Body of pancreas (tissue), 4 donors: ENCODE measurements around the gene PUS3. TPM values are rescaled to one million over a fixed set of nuclear protein-coding genes. Genes with fewer than 3 reads are reported as not detected.

ENCODE experiments used
- ATAC-seq: fragments of 150-250 bp; one replicate; pipeline ENCODE4 v1.9.1; 2016
- DNase-seq, 4 donors: peaks; one replicate each; pipeline ENCODE4 v3.0.0-alpha.2; 2019
- H3K27ac ChIP-seq, 4 donors: fragments of 200-600 bp; sonication (generic); 1 replicate in 3 of 4; 2 replicates in 1 of 4; pipeline versions ENCODE4 v1.5.1 to v1.6.1; 2016 to 2019; ENCODE audit warnings: mild to moderate bottlenecking in 1 of 4, mixed read lengths in 1 of 4, moderate library complexity in 1 of 4
- H3K27me3 ChIP-seq, 2 donors: fragments of 200-600 bp; sonication (generic); one replicate each; pipeline ENCODE4 v1.6.0; 2016; ENCODE audit warnings: mild to moderate bottlenecking in 1 of 2
- H3K36me3 ChIP-seq, 2 donors: fragments of 200-600 bp; sonication (generic); replicated peaks in 1 of 2; 2 replicates each; pipeline ENCODE4 v1.5.1; 2016; ENCODE audit warnings: low read depth in 2 of 2; ENCODE audit not compliant: insufficient read depth in 1 of 2
- H3K4me1 ChIP-seq: fragments of 200-600 bp; sonication (generic); one replicate; pipeline ENCODE4 v1.6.0; 2016
- H3K4me3 ChIP-seq, 2 donors: fragments of 200-600 bp; sonication (generic); 1 replicate in 1 of 2; 2 replicates in 1 of 2; pipeline ENCODE4 v1.5.1; 2016 to 2019
- H3K9me3 ChIP-seq, 3 donors: fragments of 200-600 bp; sonication (generic); 1 replicate in 2 of 3; 2 replicates in 1 of 3; pipeline ENCODE4 v1.5.1; 2016
- POLR2A ChIP-seq, 3 donors: fragments of 450-650 bp; IDR thresholded peaks; one replicate each; pipeline ENCODE4 v1.6.1; 2016; ENCODE audit warnings: antibody characterized with exemption in 3 of 3, mild to moderate bottlenecking in 2 of 3
- WGBS, 2 donors: methylation state at CpG; one replicate each; pipeline ENCODE4 v1.1.5; 2017; 5-methylcytosine and 5-hydroxymethylcytosine counted together
- intact Hi-C: fragments of 100-400 bp; cut with DNase I; formaldehyde crosslinking; loops from one replicate; pipeline ENCODE4 v1.15.1; 2023
- total RNA-seq, 2 donors: library from RNA; depleted of rRNA; stranded (reverse); fragments of >200 nt; gene quantifications; one replicate each; pipeline ENCODE4 v1.1.0, GENCODE V29; 2016
- TF ChIP-seq, protein P1 (sequence below), 7 experiments: fragments of 450-650 bp in 4 of 7; fragments of 200-600 bp in 3 of 7; sonication (generic) in 3 of 7; IDR thresholded peaks; one replicate each; pipeline ENCODE4 v1.5.1; 2016 to 2019; ENCODE audit warnings: antibody characterized with exemption in 7 of 7

The PUS3 gene
- total RNA-seq, 2 donors from 2014 or later = 1.6 to 9.6 TPM

DNA sequence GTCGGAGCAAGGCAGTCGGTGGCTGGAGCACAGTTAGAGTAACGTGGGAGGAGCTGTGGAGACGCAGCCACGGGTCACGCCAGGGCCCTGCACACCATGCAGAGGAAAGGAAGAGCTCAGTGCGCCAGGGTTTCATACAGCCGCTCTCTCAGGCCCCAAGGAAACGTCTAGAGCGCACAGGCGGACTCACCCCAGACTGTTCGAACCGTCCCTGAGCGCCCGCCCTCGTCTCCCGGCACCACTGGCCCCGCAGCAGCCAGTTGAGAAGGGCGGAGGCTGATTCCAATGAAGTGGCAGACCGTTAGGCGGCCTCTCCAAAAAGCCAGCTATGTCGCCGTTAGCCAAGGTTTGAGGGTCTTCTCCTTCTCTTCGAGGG lies 16.0 kb downstream of the PUS3 start:
- TF ChIP-seq, protein P1, sequence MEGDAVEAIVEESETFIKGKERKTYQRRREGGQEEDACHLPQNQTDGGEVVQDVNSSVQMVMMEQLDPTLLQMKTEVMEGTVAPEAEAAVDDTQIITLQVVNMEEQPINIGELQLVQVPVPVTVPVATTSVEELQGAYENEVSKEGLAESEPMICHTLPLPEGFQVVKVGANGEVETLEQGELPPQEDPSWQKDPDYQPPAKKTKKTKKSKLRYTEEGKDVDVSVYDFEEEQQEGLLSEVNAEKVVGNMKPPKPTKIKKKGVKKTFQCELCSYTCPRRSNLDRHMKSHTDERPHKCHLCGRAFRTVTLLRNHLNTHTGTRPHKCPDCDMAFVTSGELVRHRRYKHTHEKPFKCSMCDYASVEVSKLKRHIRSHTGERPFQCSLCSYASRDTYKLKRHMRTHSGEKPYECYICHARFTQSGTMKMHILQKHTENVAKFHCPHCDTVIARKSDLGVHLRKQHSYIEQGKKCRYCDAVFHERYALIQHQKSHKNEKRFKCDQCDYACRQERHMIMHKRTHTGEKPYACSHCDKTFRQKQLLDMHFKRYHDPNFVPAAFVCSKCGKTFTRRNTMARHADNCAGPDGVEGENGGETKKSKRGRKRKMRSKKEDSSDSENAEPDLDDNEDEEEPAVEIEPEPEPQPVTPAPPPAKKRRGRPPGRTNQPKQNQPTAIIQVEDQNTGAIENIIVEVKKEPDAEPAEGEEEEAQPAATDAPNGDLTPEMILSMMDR (IDR thresholded peaks at IDR 0.05) = no peak
- TF ChIP-seq POLR2A (IDR thresholded peaks at IDR 0.05) = no peak
- ATAC-seq (peak; percentile 19), DNase-seq (peak; percentile 19 to 42 (median 30))
- Histone ChIP-seq H3K4me3 (no peak overlapping the region), H3K27ac (peak overlapping the region in 3 of 4 donors; percentile 46 to 93 (median 89)), H3K36me3 (no peaks in the 10 kb centered on the region), H3K27me3 (no peaks in the 10 kb centered on the region), H3K4me1 (peaks cover 10% of the 10 kb centered on the region), H3K9me3 (no peaks in the 10 kb centered on the region)
- intact Hi-C loops = no loop called here
- WGBS, 2 donors = 16 to 17% methylated on average over 7 to 24 of the region's 24 CpGs

GRCh38 chr11:125883375-125883774 lies 19.6 kb downstream of the PUS3 start:
- no peaks in the 10 kb centered on the region for H3K27me3 ChIP-seq
- no peak for ATAC-seq
- no peak for TF ChIP-seq POLR2A (IDR thresholded peaks at IDR 0.05)
- TF ChIP-seq, protein P1 (IDR thresholded peaks at IDR 0.05) = no peak
- intact Hi-C loops = no loop called here
- no peak overlapping the region for H3K27ac ChIP-seq
- DNase-seq = no peak
- no peaks in the 10 kb centered on the region for H3K36me3 ChIP-seq
- no peaks in the 10 kb centered on the region for H3K9me3 ChIP-seq
- WGBS, 2 donors = 76 to 78% methylated on average over 8 of the region's 8 CpGs
- H3K4me1 ChIP-seq = peaks cover 7% of the 10 kb centered on the region
- no peak overlapping the region for H3K4me3 ChIP-seq

DNA sequence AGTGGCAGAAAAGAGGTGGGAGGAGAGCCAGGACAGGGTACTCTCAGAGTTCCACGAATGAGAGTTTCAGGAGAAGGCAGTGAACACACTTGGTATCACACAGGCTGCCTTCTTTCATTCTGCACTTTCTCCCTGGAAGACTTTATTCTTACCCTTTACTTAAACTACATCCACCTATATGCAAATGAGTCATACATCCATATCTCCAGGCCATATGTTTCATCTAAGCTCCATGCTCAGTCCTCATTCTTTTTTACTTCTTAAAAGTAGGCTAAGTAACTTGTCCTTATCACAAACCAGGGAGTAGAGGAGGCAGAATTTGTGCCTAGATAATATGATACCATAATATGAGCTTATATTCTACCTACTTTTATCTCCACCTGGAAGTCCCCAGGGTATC lies 21.7 kb downstream of the PUS3 start:
- Histone ChIP-seq H3K9me3 (no peaks in the 10 kb centered on the region), H3K36me3 (no peaks in the 10 kb centered on the region), H3K4me3 (no peak overlapping the region), H3K4me1 (no peaks in the 10 kb centered on the region), H3K27ac (no peak overlapping the region), H3K27me3 (no peaks in the 10 kb centered on the region)
- TF ChIP-seq, protein P1 (IDR thresholded peaks at IDR 0.05) = no peak
- TF ChIP-seq POLR2A (IDR thresholded peaks at IDR 0.05) = no peak
- 46 to 61% methylated on average over 1 of the region's 1 CpG for WGBS, 2 donors
- ATAC-seq (no peak), DNase-seq (no peak)
- intact Hi-C loops = no loop called here

DNA sequence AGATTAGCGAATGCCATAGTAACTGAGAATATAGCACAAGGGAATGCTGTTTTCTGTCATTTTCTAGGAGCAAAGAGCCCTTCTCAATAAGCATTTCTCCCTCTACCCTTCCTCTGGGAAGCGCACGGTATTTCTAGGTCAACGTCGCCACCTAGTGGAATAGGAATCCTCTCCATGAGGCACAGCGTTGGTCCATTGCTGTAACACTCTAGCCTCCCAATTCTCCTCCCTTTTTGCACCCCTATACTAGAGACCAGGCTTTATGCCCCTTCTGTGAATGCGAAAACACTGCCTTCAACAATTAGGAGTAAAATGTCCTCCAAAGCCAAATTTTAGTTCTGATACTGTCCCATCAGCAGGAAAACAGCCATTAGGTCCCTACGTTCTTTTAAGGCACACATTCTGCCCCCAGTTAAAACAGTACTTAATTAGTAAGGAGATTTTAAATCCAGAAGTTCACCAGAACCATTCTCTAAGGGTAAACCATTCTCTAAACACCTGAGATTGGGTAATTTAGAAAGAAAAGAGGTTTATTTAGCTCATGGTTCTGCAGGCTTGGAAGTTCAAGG lies 28.4 kb downstream of the PUS3 start:
- H3K27me3 ChIP-seq = no peaks in the 10 kb centered on the region
- intact Hi-C loops = no loop called here
- WGBS, 2 donors = 11 to 12% methylated on average over 8 of the region's 8 CpGs
- peak; percentile 88 for ATAC-seq
- H3K4me1 ChIP-seq = no peaks in the 10 kb centered on the region
- peak; percentile 55 to 67 (median 62) for DNase-seq
- TF ChIP-seq, protein P1 (IDR thresholded peaks at IDR 0.05) = peak; percentile 42 to 81 (median 70)
- no peak for TF ChIP-seq POLR2A (IDR thresholded peaks at IDR 0.05)
- no peaks in the 10 kb centered on the region for H3K9me3 ChIP-seq
- no peaks in the 10 kb centered on the region for H3K36me3 ChIP-seq
- H3K27ac ChIP-seq = no peak overlapping the region
- no peak overlapping the region for H3K4me3 ChIP-seq

DNA sequence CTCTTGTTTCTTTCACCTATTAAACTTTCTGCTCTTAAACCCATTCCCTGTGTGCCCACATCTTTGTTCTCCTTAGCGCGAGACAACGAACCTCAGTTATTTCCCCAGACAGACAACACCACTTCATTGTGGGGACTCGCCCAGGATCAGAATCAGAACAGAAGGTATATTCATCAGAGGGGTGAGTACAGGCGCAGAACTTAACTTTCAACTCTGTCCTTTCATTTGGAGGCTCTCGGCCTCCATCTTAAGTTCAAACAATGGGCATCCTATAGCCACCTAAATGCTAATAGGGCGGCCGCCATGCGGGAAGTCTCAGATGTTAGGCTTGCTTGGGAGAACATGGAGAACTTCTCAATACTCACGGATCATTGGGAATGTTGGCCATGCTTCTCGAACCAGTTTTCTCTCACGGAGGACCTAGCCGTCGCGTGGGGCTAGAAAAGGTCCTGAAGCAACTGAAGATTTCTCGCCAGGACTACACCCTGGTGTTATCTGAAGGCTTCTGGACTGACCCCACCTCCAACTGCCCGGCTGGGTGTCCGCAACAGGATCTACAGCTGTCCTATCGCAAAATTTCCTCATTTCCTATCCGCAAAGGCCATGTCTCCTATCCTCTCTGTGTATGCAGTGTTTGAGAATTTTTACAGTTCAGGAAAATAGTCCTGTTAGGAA lies 29.0 kb downstream of the PUS3 start:
- ATAC-seq (no peak), DNase-seq (no peak)
- Histone ChIP-seq H3K9me3 (no peaks in the 10 kb centered on the region), H3K27ac (no peak overlapping the region), H3K4me3 (no peak overlapping the region), H3K4me1 (no peaks in the 10 kb centered on the region), H3K36me3 (no peaks in the 10 kb centered on the region), H3K27me3 (no peaks in the 10 kb centered on the region)
- WGBS, 2 donors = 58 to 60% methylated on average over 20 of the region's 20 CpGs
- TF ChIP-seq, protein P1 (IDR thresholded peaks at IDR 0.05) = no peak
- TF ChIP-seq POLR2A (IDR thresholded peaks at IDR 0.05) = no peak
- intact Hi-C loops = no loop called here
